ENCODE results near the gene DSG4.

Gene DSG4

DNA sequence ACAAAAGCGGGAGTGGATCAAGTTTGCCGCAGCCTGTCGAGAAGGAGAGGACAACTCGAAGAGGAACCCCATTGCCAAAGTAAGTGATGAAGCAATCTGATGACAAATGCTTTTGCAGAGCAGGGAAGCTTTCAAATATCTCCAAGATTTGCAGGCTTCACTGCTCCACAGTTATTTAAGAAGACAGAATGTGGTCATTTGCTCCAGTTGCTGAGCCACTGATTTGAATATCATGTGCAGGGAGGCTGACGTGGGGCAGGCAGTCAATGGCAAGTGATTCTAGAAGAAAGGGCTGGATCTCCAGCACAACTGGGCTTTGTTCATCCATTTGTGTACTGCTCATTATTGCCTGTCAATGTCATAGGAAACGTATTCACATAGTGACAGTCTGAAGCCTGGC lies 10.2 kb downstream of the DSG4 start:
- Histone ChIP-seq H3K9ac (ENCODE audit: low read length) (no peak overlapping the region), H3K36me3 (ENCODE audit: control insufficient read depth, insufficient read depth, low read length) (no peaks in the 10 kb centered on the region), H3K27me3 (ENCODE audit: control insufficient read depth, insufficient read depth, low read length) (no peaks in the 10 kb centered on the region), H3K4me1 (ENCODE audit: control insufficient read depth, insufficient read depth, low read length) (no peaks in the 10 kb centered on the region), H3K27ac (ENCODE audit: low read depth, low read length) (no peak overlapping the region), H3K4me3 (ENCODE audit: low read length) (no peak overlapping the region)

DNA sequence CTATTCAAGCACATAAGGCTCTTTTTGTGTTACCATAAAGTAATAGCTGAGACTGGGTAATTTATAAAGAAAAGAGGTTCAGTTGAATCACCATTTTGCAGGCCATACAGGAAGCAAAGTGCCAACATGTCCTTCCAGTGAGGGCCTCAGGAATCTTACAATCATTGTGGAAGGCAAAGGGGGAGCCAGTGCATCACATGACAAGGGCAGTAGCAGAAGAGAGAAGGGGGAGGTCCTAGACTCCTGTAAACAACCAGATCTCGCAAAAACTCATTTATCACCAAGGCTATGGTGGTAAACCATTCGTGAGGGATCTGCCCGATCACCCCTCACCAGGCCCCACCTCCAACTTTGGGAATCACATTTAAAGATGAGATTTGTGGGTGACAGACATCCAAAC lies 16.7 kb downstream of the DSG4 start:
- Histone ChIP-seq H3K36me3 (ENCODE audit: control insufficient read depth, insufficient read depth, low read length) (no peaks in the 10 kb centered on the region), H3K4me1 (ENCODE audit: control insufficient read depth, insufficient read depth, low read length) (no peaks in the 10 kb centered on the region), H3K4me3 (ENCODE audit: low read length) (no peak overlapping the region), H3K27me3 (ENCODE audit: control insufficient read depth, insufficient read depth, low read length) (no peaks in the 10 kb centered on the region), H3K27ac (ENCODE audit: low read depth, low read length) (no peak overlapping the region), H3K9ac (ENCODE audit: low read length) (no peak overlapping the region)

DNA sequence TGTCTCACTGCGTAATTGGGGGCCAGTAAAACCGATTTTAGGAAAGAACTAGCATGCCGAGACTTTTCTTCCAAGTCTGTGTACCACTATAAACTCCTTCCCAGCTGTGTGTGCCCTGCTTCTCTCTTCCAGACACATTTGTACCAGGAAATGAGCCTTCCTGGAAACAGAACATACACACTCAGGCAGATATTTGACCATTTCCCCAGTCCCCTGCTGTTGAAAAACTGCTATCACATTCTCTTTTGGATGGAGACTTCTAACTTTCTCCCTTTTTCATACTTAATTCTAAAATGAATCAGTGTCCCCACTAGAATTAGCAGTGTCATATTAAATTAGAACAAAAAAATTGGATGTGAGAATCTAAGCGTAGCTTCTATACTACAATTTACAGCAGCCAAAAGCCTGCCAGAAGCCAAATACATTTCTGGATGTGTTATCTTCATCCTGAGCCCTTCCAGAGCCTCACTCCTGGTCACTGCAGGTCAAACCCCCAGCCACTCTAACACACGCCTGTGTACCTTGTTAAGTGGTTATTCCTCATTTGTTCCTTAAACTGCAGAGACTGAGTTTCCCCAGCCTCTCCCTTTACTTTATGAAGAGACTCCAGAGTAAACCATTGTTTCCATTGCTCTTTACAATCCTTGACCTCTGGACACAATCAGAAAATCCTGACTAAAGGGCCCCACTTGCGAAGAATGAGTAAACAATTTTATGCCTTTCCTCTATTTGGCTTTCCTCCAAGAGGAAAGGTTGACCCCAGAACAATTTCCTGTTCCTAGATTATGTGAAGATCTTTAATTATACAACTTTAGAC lies 20.4 kb downstream of the DSG4 start:
- H3K4me3 ChIP-seq (ENCODE audit: low read length): no peak overlapping the region
- H3K9ac ChIP-seq (ENCODE audit: low read length): no peak overlapping the region

DNA sequence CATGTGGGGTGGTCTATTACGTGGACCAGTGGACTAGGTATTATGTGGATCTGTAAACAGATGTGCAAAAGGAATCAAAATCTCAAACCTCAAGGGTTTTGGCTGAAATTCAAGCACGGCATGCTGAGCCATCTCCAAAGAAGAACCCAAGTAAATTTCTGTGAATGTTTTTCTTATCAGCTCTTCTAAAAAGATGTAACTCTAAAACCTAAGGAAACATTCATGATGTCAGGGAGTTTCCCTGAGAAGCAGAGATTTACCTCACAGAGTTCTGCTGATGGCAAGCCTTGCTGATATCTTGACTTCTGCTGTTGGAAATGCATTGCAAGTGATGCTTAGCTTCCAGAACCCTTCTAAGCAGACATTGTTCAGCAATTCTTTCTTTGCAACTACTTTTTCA lies 21.6 kb downstream of the DSG4 start:
- Histone ChIP-seq H3K4me1 (ENCODE audit: control insufficient read depth, insufficient read depth, low read length) (no peaks in the 10 kb centered on the region), H3K27ac (ENCODE audit: low read depth, low read length) (no peak overlapping the region), H3K27me3 (ENCODE audit: control insufficient read depth, insufficient read depth, low read length) (no peaks in the 10 kb centered on the region), H3K36me3 (ENCODE audit: control insufficient read depth, insufficient read depth, low read length) (no peaks in the 10 kb centered on the region), H3K9ac (ENCODE audit: low read length) (no peak overlapping the region), H3K4me3 (ENCODE audit: low read length) (no peak overlapping the region)

More for the DNA sequence above, 20.4 kb downstream of the DSG4 start:
- Histone ChIP-seq H3K4me1 (ENCODE audit: control insufficient read depth, insufficient read depth, low read length) (no peaks in the 10 kb centered on the region), H3K27me3 (ENCODE audit: control insufficient read depth, insufficient read depth, low read length) (no peaks in the 10 kb centered on the region), H3K36me3 (ENCODE audit: control insufficient read depth, insufficient read depth, low read length) (no peaks in the 10 kb centered on the region), H3K27ac (ENCODE audit: low read depth, low read length) (no peak overlapping the region)

DNA sequence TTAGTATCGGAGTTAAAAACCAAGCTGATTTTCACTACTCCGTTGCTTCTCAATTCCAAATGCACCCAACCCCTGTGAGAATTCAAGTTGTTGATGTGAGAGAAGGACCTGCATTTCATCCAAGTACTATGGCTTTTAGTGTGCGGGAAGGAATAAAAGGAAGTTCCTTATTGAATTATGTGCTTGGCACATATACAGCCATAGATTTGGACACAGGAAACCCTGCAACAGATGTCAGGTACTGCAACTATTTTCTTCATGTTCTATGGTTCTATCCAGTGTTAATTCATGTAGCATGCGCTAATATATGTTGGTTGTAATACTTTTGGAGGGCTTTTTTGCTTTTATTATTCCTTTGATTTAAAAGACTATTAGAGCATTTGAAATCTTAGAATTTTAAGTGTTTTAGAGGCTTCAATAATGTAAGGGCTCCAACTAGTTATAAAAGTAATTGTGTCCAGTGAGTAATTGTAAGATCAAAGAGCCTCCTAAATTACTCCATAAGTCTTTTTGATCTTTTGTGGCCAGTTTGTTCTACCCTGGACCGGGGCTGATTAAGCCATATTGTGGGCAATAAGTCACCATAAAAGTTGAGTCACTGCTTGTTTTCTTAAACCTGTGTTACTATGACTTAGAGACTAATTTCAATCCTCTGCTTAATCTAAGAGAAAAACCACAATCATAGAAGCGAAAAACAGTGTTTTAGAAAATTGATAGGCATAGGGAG lies 22.9 kb downstream of the DSG4 start:
- Histone ChIP-seq H3K4me1 (ENCODE audit: control insufficient read depth, insufficient read depth, low read length) (no peaks in the 10 kb centered on the region), H3K4me3 (ENCODE audit: low read length) (no peak overlapping the region), H3K27ac (ENCODE audit: low read depth, low read length) (no peak overlapping the region), H3K27me3 (ENCODE audit: control insufficient read depth, insufficient read depth, low read length) (no peaks in the 10 kb centered on the region), H3K9ac (ENCODE audit: low read length) (no peak overlapping the region), H3K36me3 (ENCODE audit: control insufficient read depth, insufficient read depth, low read length) (no peaks in the 10 kb centered on the region)

DNA sequence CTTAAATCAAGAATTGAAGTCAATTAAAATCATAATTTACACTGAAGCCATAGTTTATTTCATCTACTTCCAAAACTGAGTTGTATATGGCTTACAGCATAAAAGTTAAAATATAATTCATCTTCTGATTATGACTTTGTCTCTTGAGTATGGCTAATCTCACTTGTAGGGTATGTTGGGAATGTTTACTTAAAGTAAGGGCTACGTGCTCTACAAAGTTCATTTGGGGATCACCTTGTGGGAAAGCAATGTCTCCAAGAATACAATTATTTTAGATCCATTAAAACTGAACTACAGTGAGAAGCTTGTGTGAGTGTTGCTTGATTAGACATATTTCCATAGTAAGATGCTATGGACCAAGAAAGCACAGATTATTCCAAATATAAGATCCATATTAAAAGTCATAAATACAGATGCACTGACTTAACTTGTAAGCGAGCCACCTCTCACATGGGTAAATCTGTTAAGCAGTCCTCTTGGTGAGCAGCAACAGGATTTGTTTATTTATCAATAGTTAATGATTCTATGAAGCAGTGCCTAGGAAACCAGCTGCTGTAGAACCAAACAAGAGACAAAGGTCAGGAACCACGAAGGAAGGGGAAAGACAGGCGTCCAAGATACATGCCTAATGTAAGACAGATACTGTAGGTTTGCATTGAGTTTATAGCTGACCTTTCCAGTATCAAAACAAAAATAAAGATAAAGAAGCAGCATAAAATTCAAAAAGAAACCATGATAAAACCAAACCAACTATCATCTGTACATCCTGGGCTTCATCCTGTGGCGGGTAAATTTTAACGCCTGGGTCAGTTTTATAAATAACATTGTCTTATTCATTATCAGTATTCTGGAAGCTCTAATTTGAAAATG lies 24.8 kb downstream of the DSG4 start:
- Histone ChIP-seq H3K9ac (ENCODE audit: low read length) (no peak overlapping the region), H3K4me1 (ENCODE audit: control insufficient read depth, insufficient read depth, low read length) (no peaks in the 10 kb centered on the region), H3K36me3 (ENCODE audit: control insufficient read depth, insufficient read depth, low read length) (no peaks in the 10 kb centered on the region), H3K4me3 (ENCODE audit: low read length) (no peak overlapping the region), H3K27me3 (ENCODE audit: control insufficient read depth, insufficient read depth, low read length) (no peaks in the 10 kb centered on the region), H3K27ac (ENCODE audit: low read depth, low read length) (no peak overlapping the region)

DNA sequence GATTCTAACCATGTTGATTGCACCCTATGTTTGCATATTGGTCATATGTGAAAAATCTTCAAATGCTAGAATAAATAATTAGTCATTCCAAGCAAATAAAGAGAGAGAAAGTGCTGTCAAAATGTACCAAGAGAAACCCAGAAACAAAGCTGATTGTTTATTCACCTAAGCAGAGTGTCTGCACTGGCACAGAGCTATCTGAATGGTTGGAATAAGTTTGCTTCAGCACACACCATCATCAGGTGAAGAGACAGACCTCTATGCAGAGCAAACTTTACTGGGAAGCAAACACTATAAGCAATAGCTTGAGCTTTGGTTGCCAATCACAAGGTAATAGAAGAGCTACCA lies 25.4 kb downstream of the DSG4 start:
- no peaks in the 10 kb centered on the region for H3K36me3 ChIP-seq (ENCODE audit: control insufficient read depth, insufficient read depth, low read length)
- no peak overlapping the region for H3K27ac ChIP-seq (ENCODE audit: low read depth, low read length)
- H3K27me3 ChIP-seq (ENCODE audit: control insufficient read depth, insufficient read depth, low read length): no peaks in the 10 kb centered on the region
- H3K4me1 ChIP-seq (ENCODE audit: control insufficient read depth, insufficient read depth, low read length): no peaks in the 10 kb centered on the region
- no peak overlapping the region for H3K9ac ChIP-seq (ENCODE audit: low read length)
- no peak overlapping the region for H3K4me3 ChIP-seq (ENCODE audit: low read length)

DNA sequence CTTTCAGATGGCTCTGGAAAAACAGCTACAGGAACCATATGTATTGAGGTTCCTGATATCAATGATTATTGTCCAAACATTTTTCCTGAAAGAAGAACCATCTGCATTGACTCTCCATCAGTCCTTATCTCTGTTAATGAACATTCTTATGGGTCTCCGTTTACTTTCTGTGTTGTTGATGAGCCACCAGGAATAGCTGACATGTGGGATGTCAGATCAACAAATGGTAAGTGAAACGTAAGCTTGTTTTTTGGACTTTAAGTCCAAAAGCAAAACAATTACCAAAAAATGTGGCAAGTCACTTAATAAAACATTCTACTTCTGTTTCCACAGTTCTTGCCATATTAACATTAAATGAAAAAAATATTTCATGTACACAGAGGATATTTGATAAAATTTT lies 26.8 kb downstream of the DSG4 start:
- no peak overlapping the region for H3K27ac ChIP-seq (ENCODE audit: low read depth, low read length)
- no peaks in the 10 kb centered on the region for H3K27me3 ChIP-seq (ENCODE audit: control insufficient read depth, insufficient read depth, low read length)
- no peak overlapping the region for H3K9ac ChIP-seq (ENCODE audit: low read length)
- no peak overlapping the region for H3K4me3 ChIP-seq (ENCODE audit: low read length)
- H3K4me1 ChIP-seq (ENCODE audit: control insufficient read depth, insufficient read depth, low read length): no peaks in the 10 kb centered on the region
- no peaks in the 10 kb centered on the region for H3K36me3 ChIP-seq (ENCODE audit: control insufficient read depth, insufficient read depth, low read length)

DNA sequence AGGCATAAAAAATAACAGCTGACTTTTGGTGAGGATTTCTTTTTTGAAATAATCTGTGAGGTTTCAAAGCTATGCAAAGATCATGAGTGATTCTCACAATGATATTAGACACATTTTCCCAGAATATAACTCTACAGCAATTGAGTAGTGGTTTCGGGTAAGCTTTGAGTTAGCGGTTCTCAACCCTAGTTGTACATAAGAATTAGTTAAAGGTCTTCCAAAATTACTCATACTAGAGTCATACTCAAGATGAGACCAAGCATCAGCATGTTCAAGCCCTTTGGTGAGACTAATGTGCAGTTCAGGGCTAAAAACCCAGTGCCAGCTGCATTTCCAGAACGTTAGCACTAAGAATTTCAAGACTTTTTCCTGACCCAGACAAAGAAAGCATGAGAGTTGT lies 31.1 kb downstream of the DSG4 start:
- Histone ChIP-seq H3K27ac (ENCODE audit: low read depth, low read length) (no peak overlapping the region), H3K4me3 (ENCODE audit: low read length) (no peak overlapping the region), H3K9ac (ENCODE audit: low read length) (no peak overlapping the region), H3K27me3 (ENCODE audit: control insufficient read depth, insufficient read depth, low read length) (no peaks in the 10 kb centered on the region), H3K4me1 (ENCODE audit: control insufficient read depth, insufficient read depth, low read length) (no peaks in the 10 kb centered on the region), H3K36me3 (ENCODE audit: control insufficient read depth, insufficient read depth, low read length) (no peaks in the 10 kb centered on the region)

DNA sequence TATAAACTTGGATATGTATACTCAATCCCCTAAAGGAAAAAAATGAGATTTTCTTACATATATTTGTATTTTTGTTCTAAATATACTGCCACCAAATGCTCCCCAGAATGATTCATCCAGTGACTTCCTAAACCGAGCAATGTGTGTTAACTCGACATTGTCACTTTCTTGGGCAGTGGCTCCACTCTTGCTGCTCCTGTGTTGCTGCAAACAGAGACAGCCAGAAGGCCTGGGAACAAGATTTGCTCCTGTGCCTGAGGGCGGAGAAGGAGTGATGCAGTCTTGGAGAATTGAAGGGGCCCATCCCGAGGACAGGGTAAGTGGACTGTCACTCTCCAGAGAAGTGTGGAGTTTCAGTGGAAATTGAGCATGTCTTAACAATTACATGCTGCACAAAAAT lies 32.7 kb downstream of the DSG4 start:
- Histone ChIP-seq H3K4me3 (ENCODE audit: low read length) (no peak overlapping the region), H3K4me1 (ENCODE audit: control insufficient read depth, insufficient read depth, low read length) (no peaks in the 10 kb centered on the region), H3K36me3 (ENCODE audit: control insufficient read depth, insufficient read depth, low read length) (no peaks in the 10 kb centered on the region), H3K9ac (ENCODE audit: low read length) (no peak overlapping the region), H3K27ac (ENCODE audit: low read depth, low read length) (no peak overlapping the region), H3K27me3 (ENCODE audit: control insufficient read depth, insufficient read depth, low read length) (no peaks in the 10 kb centered on the region)

DNA sequence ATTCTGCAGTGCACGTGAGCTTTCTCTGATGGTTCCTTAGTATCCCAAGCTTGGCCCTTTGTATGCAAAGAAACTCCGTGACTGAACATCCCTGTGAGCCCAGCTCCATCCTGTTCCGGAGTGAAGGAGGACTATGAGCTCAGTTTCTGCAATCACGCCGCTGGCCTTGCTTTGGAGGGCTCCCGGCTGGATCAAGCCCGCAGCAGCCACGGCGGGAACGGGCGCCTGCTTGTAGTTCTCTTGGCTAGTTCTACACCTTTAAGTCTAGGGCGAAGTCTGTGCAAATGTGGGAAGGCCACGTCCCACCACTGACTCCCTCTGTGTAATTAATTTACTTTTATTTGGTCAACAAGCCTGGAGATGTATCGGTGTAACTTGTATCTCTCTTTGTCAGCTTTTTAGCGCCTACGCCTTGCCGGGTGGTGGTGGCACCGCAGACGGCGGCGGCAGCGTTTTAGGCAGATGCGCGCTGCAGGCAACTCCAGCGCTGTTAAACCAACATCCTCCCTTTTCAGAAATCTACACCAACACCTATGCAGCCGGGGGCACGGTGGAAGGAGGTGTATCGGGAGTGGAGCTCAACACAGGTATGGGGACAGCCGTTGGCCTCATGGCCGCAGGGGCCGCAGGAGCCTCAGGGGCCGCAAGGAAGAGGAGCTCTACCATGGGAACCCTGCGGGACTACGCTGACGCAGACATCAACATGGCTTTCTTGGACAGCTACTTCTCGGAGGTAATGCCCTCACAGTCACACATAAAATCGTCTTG lies 34.3 kb downstream of the DSG4 start:
- no peaks in the 10 kb centered on the region for H3K36me3 ChIP-seq (ENCODE audit: control insufficient read depth, insufficient read depth, low read length)
- H3K27me3 ChIP-seq (ENCODE audit: control insufficient read depth, insufficient read depth, low read length): no peaks in the 10 kb centered on the region
- no peak overlapping the region for H3K4me3 ChIP-seq (ENCODE audit: low read length)
- H3K27ac ChIP-seq (ENCODE audit: low read depth, low read length): no peak overlapping the region
- no peaks in the 10 kb centered on the region for H3K4me1 ChIP-seq (ENCODE audit: control insufficient read depth, insufficient read depth, low read length)
- no peak overlapping the region for H3K9ac ChIP-seq (ENCODE audit: low read length)

DNA sequence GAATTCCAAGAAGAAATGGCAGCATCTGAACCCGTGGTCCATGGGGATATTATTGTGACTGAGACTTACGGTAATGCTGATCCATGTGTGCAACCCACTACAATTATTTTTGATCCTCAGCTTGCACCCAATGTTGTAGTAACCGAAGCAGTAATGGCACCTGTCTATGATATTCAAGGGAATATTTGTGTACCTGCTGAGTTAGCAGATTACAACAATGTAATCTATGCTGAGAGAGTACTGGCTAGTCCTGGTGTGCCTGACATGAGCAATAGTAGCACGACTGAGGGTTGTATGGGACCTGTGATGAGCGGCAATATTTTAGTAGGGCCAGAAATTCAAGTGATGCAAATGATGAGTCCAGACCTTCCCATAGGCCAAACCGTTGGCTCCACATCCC lies 36.6 kb downstream of the DSG4 start:
- Histone ChIP-seq H3K27me3 (ENCODE audit: control insufficient read depth, insufficient read depth, low read length) (no peaks in the 10 kb centered on the region), H3K36me3 (ENCODE audit: control insufficient read depth, insufficient read depth, low read length) (no peaks in the 10 kb centered on the region), H3K4me3 (ENCODE audit: low read length) (no peak overlapping the region), H3K27ac (ENCODE audit: low read depth, low read length) (no peak overlapping the region), H3K9ac (ENCODE audit: low read length) (no peak overlapping the region), H3K4me1 (ENCODE audit: control insufficient read depth, insufficient read depth, low read length) (no peaks in the 10 kb centered on the region)
